DND-41 (cell line): ENCODE results near the gene SEMA6B.

ENCODE experiments used
- ATAC-seq: fragments of 200-7000 bp; cut with Tn5 transposase; 3 replicates; pipeline ENCODE4 v1.9.1; 2021; ENCODE audit warnings: low read depth; ENCODE audit not compliant: insufficient read depth
- DNase-seq: peaks from one replicate; pipeline ENCODE4 v3.0.0-alpha.2; 2020
- H2AFZ ChIP-seq: 2 replicates; pipeline ENCODE4 v1.6.0; 2012; ENCODE audit warnings: low read depth, low read length
- H3K27ac ChIP-seq: 2 replicates; pipeline ENCODE4 v1.5.1; 2012; ENCODE audit warnings: low read length, inconsistent platforms
- H3K27me3 ChIP-seq: fragments of 200-600 bp; sonication (generic); 2 replicates; pipeline ENCODE4 v1.6.0; 2012; ENCODE audit warnings: low read length, mild to moderate bottlenecking, inconsistent platforms; ENCODE audit not compliant: insufficient read depth, poor library complexity
- H3K36me3 ChIP-seq: 2 replicates; pipeline ENCODE4 v1.5.1; 2012; ENCODE audit warnings: low read length, inconsistent platforms; ENCODE audit not compliant: insufficient read depth
- H3K4me1 ChIP-seq: 2 replicates; pipeline ENCODE4 v1.5.1; 2012; ENCODE audit warnings: mild to moderate bottlenecking, low read length; ENCODE audit not compliant: insufficient read depth
- H3K4me2 ChIP-seq: 2 replicates; pipeline ENCODE4 v1.6.0; 2012; ENCODE audit warnings: mild to moderate bottlenecking, moderate library complexity, low read length, inconsistent platforms; ENCODE audit not compliant: insufficient read depth
- H3K4me3 ChIP-seq, 2 experiments: fragments of 200-600 bp in 1 of 2; shearing (Covaris generic) in 1 of 2; 2 replicates each; pipeline ENCODE4 v1.5.1; 2012 to 2016; ENCODE audit warnings: inconsistent platforms in 2 of 2, low read length in 2 of 2, mild to moderate bottlenecking in 2 of 2, low read depth in 1 of 2, moderate library complexity in 1 of 2
- H3K79me2 ChIP-seq: 2 replicates; pipeline ENCODE4 v1.6.0; 2012; ENCODE audit warnings: low read length, inconsistent platforms; ENCODE audit not compliant: insufficient read depth
- H3K9ac ChIP-seq: 2 replicates; pipeline ENCODE4 v1.6.0; 2012; ENCODE audit warnings: low read depth, mild to moderate bottlenecking, inconsistent platforms, low read length, moderate library complexity
- H3K9me3 ChIP-seq: 2 replicates; pipeline ENCODE4 v1.5.1; 2012; ENCODE audit warnings: low read length, moderate library complexity, mild to moderate bottlenecking, inconsistent platforms; ENCODE audit not compliant: insufficient read depth, severe bottlenecking
- H4K20me1 ChIP-seq: 2 replicates; pipeline ENCODE4 v1.6.0; 2012; ENCODE audit warnings: low read length; ENCODE audit not compliant: insufficient read depth
- CTCF ChIP-seq: IDR thresholded peaks from 2 replicates; pipeline ENCODE4 v1.5.1; 2012; ENCODE audit warnings: borderline replicate concordance, low read length, moderate library complexity, mild to moderate bottlenecking; ENCODE audit not compliant: poor library complexity, severe bottlenecking; ENCODE audit errors: extremely low read depth
- EZH2 ChIP-seq: IDR thresholded peaks from 3 replicates; pipeline ENCODE4 v1.6.1; 2012; ENCODE audit warnings: borderline replicate concordance, low read depth, mild to moderate bottlenecking, moderate library complexity, low read length, inconsistent platforms; ENCODE audit not compliant: severe bottlenecking

The SEMA6B gene

GRCh38 chr19:4584670-4585460 lies 25.4 kb upstream of the SEMA6B start:
- ATAC-seq (no peak), DNase-seq (no peak)
- Histone ChIP-seq H2AFZ (no peak overlapping the region), H3K36me3 (no peaks in the 10 kb centered on the region), H3K9ac (no peak overlapping the region), H3K4me1 (peaks cover 10% of the 10 kb centered on the region), H4K20me1 (peaks cover 4% of the 10 kb centered on the region; the same call in 1 of the 2 replicates), H3K4me2 (peak overlapping the region; percentile 42; the same call in 1 of the 2 replicates), H3K9me3 (no peaks in the 10 kb centered on the region), H3K4me3 (no peak overlapping the region), H3K27ac (no peak overlapping the region), H3K27me3 (peaks cover 28% of the 10 kb centered on the region), H3K79me2 (no peaks in the 10 kb centered on the region)
- no peak for TF ChIP-seq CTCF
- no peak for TF ChIP-seq EZH2

DNA sequence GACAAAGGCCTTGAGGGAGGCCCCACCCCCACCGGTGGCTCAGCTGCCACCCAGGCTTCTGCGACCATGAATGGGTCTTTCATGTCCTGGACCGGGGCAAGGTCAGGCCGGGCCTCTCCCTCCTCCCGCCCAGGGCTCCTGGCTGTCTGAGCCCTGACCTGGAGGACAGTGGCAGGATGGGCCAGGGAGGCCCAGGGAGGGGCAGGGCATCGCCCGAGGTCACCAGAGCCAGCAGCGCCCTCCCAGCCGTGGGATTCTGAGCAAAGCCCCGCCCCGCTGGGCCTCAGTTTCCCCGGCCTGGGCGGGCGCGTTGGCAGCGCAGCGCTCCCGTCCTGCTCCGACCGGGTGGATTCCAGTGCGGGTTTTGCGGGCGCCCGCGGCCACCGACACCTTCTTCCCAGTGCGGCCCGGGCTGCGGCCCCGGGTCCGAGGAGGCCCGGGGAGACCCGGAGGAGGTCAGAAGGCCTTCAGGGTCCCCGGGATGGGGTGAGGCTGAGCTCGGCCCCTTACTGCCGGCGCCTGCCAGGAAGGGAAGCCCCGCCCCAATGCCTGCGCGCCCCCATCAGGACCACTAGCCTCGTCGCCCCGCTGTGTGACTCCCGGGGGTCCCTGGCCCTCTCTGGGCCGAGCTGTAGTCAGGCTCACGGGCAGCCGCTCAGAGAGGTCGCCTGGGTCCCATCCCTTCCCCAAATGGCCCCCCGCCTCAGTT lies 24.6 kb upstream of the SEMA6B start:
- ATAC-seq = peak; percentile 29; the same call in 1 of the 3 replicates

DNA sequence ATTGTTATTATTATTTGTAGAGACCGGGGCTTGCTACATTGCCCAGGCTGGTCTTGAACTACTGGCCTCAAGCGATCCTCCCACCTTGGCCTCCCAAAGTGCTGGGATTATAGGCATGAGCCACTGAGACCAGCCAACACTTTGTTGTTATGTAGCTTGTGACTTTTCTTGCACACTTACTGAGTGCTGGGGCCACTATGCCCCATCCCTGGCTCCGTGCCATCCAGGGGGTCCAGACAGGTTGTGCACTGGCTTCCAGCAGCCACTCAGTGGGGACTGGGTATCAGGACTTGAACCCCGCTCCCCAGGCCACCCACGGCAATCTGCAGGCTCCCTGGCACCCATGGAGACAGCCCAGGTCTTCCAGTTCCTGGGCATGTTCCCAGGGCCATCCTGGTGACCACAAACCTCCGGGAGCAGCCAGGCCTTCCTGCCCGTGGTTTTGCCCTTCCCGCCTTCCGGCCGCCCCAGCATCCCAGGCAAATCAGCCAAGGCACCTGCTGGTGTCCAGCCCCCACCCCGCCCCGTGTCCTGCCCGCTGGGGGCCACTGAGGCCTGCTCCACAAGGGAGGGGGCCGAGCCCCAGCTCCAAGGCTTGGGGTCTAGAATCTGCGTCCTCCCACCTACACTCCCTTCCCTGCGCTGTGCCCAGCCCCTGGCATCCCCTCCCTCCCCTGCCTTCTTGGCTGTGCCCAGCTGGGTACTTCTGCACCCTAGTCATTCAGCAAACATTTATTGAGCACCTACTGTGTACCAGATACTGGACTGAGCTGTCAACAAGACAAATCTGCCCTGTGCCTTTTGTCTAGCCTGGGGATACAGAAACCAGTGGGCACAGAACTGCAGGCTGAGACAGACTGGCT lies 23.7 kb upstream of the SEMA6B start:
- Histone ChIP-seq H3K27ac (no peak overlapping the region), H3K4me3 (no peak overlapping the region), H3K9me3 (no peaks in the 10 kb centered on the region), H3K27me3 (peaks cover 40% of the 10 kb centered on the region), H3K79me2 (no peaks in the 10 kb centered on the region), H3K36me3 (no peaks in the 10 kb centered on the region), H3K9ac (no peak overlapping the region), H4K20me1 (peaks cover 4% of the 10 kb centered on the region; the same call in 1 of the 2 replicates), H3K4me2 (no peak overlapping the region), H3K4me1 (peaks cover 10% of the 10 kb centered on the region), H2AFZ (no peak overlapping the region)
- ATAC-seq = no peak
- TF ChIP-seq EZH2 = no peak
- DNase-seq = no peak

More for the DNA sequence above, 24.6 kb upstream of the SEMA6B start:
- Histone ChIP-seq H3K4me1 (peaks cover 10% of the 10 kb centered on the region), H3K27me3 (peaks cover 33% of the 10 kb centered on the region), H3K9ac (no peak overlapping the region), H3K79me2 (no peaks in the 10 kb centered on the region), H3K36me3 (no peaks in the 10 kb centered on the region), H3K27ac (no peak overlapping the region), H3K9me3 (no peaks in the 10 kb centered on the region), H4K20me1 (peaks cover 4% of the 10 kb centered on the region; the same call in 1 of the 2 replicates), H2AFZ (no peak overlapping the region), H3K4me3 (no peak overlapping the region), H3K4me2 (peak overlapping the region; percentile 42)
- no peak for TF ChIP-seq CTCF
- no peak for TF ChIP-seq EZH2
- no peak for DNase-seq
